Stimulated activated CD4-positive, alpha-beta T cell treated with anti-CD3 and anti-CD28 coated beads, Interleukin-1b, Interleukin-23, amount 100 ng/mL, for 48 hours (primary cell): ENCODE results near the gene DOC2B.
A peak's percentile ranks its signal among the peaks of the same experiment; 100 is the strongest.

ENCODE experiments used
- DNase-seq: peaks from one replicate; pipeline ENCODE4 v3.0.0-alpha.2; 2020

DOC2B gene

GRCh38 chr17:160336-160735 is 21.1 kb downstream of the DOC2B start:
- DNase-seq = no peak

GRCh38 chr17:159609-160008 is 21.8 kb downstream of the DOC2B start:
- no peak for DNase-seq

DNA sequence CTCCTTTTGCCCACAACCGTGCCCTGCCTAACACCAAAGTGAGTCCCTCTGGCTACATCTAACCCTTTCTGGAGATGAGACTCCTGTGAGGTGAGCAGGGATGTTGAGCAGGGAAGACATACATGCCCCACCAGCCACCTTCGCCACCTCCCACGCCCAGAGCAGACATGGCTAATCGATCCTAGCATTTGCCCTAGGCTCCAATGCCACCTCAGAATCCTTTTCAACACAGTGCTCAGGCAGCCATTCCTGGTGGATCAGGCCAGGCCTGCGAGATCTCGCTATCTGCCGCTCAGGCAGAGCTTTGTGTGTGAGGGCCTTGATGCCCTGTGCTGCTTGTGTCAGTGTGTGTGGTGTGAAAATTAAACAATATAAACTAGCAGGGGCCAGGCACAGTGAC is 23.1 kb downstream of the DOC2B start:
- no peak for DNase-seq

- DNase-seq = no peak
Measured at GRCh38 chr17:157901-158300, 23.5 kb downstream of the DOC2B start.

GRCh38 chr17:156946-157345 is 24.5 kb downstream of the DOC2B start:
- no peak for DNase-seq

DNA sequence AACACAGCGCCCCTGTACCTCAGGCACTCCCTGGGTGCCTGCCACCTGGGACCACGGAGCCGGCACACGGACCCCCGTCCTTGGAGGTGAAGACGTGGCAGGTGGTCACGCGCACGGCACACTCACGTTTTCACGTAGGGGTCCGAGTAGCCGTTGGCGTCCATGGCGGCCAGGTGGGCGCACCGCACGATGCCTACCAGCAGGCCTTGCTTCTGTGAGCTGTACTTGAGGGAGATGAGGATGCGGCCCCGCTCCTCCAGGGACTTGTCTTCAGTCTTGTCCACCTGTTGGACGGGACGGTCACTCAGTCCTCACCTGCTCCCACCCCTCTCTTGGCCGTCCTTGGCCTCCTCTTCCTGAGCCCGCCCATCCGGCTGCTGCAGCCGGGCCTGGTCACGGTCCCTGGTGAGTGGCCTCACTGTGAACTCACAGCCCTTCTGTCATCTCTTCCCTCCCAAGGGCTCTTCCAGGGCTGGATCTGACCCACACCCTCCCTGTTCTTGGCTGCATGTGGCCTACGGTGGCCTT is 25.3 kb downstream of the DOC2B start:
- no peak for DNase-seq

GRCh38 chr17:155576-155975 is 25.9 kb downstream of the DOC2B start:
- DNase-seq = no peak

GRCh38 chr17:153851-154250 is 27.6 kb downstream of the DOC2B start:
- DNase-seq = no peak

- DNase-seq = no peak
Measured at GRCh38 chr17:152860-153420, 28.5 kb downstream of the DOC2B start.

DNA sequence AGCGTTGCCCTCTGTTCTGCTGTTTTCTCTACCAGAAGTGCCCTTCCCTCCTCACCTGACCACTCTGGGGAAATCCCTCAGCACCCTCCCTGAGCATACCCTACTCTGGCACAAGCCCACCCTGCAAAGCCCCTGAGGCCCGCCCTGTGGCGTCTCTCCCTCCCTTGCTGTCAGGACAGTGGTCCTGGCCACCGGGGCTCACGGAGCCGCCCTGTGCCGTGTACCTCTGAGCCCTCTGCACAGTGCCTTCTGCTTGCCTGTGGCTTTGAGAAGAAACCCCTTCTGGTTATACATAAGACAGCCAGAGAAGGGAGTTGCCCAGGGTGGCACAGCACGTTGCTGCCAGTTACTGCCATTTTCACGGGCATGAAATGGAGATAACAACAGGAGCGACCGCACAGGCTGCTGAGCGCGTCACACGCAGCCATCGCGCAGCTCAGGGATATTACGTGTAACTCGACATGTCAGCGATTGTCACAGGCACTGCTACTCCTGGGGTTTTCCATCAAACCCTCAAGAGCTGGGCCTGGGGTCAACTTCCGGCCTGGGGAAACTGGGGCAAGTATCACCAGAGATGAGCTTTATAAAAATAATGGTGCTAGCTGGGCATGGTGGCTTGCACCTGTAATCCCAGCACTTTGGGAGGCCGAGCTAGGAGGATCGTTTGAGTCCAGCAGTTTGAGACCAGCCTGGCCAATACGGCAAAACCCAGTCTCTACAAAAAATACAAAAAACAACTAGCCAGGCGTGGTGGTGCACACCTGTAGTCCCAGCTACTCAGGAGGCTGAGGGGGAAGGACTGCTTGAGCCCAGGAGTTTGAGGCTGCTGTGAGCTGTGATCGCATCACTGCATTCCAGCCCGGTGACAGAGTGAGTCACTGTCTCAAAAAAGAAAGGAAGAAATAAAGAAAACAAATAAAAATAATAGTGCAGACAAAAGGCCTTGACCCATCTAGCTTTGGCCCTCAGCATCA is 29.3 kb downstream of the DOC2B start:
- DNase-seq = no peak

DNA sequence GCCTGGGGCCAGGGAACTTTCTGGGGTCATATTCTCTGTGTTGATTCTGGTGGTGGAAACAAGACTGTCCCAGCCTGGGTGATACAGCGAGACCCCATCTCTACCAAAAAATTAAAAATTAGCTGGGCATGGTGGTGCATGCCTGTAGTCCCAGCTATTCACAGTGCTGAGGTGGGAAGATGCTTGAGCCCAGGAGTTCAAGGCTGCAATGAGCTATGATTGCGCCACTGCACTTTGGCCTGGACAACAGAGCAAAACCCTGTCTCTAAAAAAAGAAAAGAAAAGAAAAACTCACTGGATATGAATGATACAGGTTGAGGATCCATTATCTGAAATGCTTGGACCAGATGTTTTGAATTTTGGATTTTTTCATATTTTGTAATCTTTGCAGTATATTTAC is 30.4 kb downstream of the DOC2B start:
- DNase-seq = no peak

DNA sequence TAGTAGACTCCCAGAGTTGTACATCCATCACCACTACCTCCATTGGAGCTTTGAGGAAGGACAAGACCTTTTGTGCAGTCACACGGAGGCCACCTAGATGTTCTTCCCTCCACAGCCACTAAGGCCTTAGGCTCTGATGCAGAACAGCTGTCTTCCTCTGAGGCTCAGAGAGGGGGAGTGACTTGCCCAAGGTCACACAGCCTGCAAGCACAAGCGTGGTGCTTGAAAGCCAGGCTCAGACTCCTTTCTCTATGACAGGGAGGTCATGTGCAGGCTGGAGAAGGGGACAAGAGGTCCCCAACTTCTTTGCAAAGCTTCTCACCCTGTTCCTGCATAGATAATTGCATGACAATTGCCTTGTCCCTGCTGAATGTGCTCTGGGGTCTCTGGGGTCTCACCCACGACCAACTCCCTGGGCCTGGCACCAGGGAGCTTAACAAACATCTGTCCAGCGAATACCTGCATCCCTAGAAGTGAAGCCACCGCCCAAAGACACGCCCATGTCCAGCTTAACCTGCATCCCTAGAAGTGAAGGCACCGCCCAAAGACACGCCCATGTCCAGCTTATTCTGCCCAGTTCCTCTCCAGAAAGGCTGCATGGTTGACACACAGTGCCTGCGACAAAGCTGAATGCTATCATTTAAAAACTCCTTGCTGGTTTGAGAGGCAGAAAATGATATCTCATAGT is 31.4 kb downstream of the DOC2B start:
- no peak for DNase-seq

DNA sequence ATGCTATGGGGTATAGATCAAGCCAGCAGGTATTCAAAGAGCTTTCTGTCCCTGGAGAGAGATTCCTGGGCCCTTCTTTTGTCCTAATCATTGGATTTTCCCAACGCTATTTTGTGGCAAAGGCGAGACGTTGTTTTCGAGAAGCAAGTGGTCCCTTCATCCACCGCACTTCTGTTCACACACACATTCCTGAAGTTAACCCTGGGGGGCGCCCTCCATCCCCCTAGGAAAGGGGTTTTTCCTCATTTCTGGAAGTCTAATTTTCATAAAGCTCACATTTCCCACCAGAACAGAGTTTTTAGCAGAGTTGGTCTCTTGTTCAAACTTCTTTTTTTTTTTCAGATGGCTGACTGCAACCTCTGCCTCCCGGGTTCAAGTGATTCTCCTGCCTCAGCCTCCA is 32.2 kb downstream of the DOC2B start:
- DNase-seq = no peak

GRCh38 chr17:148757-149156 is 32.7 kb downstream of the DOC2B start:
- DNase-seq = no peak

GRCh38 chr17:147796-148740 is 33.4 kb downstream of the DOC2B start:
- DNase-seq = no peak

- DNase-seq = no peak
Measured at GRCh38 chr17:146983-147761, 34.3 kb downstream of the DOC2B start.

DNA sequence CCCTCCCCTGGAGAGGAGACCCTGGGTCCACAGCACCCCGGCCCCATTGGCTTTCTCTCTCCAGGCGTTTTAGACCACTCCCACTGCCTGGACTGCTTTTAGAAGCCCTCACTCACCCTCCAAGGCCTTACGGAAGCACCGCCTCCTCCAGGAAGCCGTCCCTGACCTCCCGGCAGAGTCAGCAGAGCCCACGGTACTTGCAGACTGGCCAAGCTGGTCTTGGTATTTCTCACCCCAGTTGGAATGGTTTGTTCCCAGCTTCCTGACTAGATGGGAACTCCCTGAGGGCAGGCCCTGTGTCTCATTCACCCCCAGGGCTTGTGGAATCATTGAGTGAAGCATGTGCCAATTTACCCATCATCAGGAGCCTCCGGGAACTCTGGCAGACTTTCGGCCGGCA is 34.9 kb downstream of the DOC2B start:
- no peak for DNase-seq

DNA sequence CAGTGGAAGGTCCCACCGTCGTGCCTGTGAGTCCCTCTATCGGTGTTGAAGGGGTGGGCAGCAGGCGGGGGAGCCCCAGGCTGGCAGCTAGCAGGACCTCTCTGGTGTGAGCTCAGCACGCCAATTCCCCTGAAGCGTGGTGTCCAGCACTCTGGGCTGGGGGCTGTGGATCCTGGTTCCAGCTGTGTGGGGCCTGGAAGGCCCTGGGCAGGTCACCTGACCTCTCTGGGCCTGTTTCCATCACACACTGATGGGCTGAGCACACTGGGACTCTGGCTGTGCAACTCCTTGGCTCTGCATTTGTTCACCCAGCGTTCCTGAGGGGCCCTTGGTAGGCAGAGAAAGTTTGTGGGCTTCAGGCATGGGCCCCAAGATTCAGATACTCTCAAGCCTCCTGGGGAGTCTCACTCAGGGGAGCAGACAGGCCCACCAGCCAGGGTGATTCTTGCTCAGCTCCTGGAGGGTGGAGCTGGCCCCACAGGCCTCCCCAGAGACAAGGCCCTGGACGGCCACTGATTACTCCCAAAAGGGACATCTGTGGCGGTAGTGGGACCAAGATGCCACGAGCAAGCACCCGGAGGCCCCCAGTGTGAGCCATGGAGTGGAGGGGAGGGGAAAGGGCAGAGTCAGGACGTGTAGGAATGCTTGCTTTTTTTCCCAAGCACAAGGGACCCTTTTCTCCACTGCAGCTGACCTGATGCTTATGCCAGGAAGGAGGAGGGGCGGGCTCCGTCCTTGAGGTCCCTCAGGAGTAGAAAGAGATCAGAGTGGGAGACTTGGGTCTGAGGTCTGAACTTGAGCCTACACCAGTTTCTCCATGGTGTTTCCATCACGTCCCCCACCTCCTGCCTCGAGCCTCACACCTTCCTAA is 35.5 kb downstream of the DOC2B start:
- no peak for DNase-seq

DNA sequence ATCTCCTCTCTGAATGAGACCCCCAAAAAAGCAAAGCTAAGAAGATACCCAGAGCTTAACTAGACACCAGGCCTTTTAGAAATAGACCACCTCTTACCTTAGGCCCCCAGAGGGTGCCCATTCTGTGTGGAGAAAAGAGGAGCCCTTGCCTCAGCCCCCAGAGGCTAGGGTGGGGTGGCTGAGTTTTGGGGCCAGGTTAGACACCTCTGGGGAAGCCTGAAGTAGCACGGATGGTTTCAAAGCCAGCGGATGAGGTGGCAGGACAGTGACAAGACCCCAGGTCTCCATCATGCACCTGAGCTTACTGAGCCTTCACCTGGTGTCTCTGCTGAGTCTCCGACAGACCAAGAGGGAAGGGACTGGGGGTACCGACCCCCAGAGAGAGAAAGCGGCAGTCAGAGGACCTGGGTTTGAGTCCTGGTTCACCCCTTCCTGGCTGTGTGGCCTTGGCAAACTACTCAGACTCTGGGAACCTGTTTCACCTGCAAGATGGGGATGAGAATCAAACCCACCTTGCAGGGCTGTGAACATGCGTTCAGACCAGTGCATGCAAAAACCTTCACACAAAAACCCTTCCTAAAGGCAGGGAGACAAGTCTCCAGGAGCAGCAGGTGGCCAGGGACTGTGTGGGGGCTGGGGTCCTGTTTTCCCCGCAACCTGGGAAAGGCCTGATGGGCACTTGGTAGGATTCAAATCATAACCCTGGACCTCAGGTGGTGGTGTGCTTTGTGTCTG is 36.3 kb downstream of the DOC2B start:
- no peak for DNase-seq

DNA sequence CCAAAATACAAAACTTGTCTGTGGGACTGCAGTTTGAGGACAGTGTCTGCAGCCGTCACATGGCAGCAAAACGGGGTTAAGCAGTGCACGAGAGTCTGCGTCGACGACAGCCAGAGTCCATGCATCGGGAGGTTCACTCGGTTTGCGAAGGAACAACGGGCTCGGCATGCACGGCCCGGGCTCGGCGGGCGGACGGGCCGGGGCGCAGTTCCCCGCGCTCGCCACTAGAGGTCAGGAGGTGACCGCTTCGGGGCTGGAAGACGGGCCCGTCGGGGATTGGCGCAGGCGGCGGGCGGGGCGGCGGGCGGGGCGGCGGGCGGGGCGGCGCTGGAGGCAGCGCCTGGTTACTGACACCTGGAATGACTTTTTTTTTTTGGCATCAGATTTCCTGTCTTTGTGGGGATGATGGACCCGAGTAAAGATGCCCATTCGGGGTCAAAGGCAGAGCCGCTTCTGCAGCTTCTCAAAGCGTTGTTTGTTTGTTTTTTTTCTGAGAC is 37.6 kb downstream of the DOC2B start:
- DNase-seq = peak; percentile 84
